HG03439 (cell line): ENCODE results near the gene MTMR12.
"Not testable (repeated sequence)": the region's sequence is repeated elsewhere in the genome, so short reads cannot be mapped to it uniquely, and the experiment has no call there.

Source experiments
- ATAC-seq: cut with Tn5 transposase; IDR thresholded peaks from one replicate; pipeline ENCODE4 v1.9.1; 2021; ENCODE audit warnings: mild to moderate bottlenecking, moderate library complexity; ENCODE audit not compliant: unreplicated experiment

Gene MTMR12

DNA sequence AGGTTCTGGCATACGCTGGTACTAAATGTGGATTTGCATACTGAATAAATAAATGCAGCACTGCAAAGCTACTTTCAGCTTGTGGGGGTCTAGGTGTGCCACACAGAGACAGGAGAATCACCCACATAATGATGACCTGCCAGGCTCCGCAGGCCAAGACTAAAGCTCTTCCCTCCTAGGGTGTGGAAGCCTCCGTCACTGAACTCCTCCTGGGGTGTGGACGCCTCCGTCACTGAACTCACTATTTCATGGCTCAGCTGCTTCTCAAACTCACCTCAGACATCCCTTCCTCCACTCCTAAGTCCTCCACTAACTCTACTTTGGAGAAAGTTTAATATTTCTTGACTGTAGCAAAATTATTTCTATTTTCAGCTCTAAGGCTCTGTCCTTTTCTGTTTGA is 73.4 kb downstream of the MTMR12 start:
- ATAC-seq: no peak

DNA sequence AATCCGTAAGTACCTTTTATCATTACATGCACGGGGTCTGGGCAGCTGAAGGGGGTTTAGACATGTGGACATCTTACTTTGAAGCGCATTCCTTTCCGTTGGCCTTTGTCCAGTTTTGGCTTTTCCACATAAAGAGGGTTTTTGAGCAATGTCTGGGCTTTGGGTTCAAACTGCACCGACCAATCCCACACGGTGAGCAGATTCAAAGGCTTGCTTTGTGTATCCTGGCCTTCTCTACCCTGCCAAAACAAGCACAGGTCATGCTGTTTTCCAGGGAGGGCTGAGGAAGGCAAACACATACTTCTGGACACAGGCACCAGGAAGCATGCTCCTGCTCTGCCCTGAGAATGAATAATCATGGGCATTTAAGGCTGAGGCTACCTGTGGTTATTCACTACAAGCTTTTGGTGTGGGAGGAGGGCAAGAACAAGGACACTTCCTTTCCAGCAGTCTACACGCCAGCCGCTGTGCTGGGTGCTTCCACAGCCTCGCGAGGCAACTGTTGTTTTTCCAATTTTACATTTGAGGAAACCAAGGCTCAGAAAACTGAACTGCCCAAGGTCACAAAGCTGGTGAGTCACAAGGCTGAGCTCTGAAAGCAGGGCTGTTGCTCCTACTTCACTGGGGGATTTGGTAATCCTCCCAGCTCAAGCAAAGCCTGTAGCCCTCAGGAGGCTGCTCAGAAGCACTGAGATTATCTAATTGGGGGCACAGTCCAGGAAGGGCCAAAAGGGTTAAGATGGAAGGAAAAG is 78.9 kb downstream of the MTMR12 start:
- no peak for ATAC-seq

DNA sequence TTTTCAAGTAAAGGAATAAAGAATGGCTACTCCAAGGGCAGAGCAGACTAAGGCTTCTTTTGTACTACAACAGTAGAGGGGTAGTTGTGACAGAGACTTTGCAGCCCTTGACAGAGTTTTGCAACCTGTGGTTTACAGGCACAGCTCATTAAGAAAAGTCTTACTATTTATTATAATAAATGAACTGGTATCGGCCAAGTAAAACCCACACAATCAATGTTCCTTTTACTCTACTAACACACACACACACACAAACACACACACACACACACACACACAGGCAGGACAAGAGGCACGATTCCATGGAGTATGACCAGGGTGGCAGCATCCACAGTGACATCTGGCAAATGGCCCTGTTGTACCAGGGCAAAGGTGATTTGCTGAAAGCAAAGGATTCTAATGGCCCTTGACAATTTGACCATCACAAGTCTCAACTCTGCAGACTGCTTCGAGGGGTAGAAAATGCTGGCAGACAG is 79.5 kb downstream of the MTMR12 start:
- ATAC-seq: no peak

DNA sequence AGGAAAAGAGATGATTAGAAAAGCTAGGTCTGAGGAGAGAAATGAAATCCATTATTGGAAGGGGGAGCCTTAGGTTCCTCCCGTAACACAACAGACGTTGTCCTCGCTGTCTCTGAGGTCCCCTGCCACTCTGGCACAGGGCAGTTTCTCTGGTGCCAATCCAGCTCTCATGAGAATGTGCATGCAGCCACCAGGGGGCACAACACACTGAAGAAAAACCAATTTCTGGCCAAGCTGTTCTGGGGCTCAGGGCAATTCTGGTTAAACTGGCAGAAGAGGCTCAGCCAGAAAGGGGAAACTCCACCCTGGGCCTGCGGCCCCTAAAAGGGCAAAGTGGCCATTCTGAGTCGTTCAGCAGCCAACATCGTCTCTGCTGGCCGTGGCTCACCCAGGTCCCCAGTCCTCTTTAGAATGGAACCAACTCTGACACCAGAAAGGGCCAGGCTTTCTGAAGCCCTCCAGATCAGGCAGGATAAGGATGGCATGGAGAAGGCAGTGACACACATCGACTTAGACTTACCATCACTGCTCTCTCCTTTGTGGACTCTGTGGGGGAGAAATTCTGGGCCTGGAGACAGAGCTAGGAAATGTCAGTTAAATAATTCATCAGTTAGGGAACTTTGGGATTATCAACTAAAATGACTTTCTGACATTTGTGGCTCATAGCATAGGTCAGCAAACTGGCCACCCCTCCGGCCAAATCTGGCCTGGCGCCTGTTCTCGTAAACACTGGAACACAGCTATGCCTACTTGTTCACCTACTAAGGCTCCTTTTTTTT is 80.1 kb downstream of the MTMR12 start:
- ATAC-seq: peak; percentile 85

DNA sequence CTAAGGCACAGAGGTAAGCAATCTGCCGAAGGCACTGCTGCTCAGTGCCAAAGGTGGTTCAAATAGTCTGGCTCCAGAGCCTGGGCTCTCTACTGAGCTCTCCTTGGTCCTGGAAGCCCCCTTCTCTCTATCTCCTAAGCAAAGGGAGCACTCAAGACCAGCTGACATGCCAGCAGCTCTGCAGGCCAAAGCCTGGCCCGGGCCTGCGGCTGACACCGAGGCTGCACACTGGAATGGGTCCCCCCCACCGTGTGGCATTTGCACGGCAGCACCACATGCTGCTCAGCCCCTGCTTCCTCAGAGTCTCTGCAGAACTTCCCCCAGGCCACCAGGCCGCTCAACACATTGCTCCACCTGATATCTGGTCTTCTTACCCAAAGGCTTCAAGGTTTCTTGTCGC is 80.8 kb downstream of the MTMR12 start:
- peak; percentile 12 for ATAC-seq

DNA sequence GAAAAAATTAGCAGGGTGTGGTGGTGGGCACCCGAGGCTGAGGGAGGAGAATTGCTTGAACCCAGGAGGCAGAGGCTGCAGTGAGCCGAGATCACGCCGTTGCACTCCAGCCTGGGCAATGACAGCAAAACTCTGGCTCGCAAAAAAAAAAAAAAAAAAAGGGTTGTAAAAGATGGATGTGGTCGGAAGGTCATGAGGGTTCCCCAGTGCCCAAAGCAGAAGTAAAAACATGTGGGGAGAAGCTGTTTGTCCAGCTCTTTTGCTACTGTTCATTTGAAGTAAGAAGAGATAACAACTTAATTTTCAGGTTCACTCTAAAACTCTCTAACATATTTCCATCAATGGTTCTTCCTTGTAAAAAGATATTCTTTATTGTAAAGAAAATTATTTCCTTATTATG is 81.5 kb downstream of the MTMR12 start:
- no peak for ATAC-seq

DNA sequence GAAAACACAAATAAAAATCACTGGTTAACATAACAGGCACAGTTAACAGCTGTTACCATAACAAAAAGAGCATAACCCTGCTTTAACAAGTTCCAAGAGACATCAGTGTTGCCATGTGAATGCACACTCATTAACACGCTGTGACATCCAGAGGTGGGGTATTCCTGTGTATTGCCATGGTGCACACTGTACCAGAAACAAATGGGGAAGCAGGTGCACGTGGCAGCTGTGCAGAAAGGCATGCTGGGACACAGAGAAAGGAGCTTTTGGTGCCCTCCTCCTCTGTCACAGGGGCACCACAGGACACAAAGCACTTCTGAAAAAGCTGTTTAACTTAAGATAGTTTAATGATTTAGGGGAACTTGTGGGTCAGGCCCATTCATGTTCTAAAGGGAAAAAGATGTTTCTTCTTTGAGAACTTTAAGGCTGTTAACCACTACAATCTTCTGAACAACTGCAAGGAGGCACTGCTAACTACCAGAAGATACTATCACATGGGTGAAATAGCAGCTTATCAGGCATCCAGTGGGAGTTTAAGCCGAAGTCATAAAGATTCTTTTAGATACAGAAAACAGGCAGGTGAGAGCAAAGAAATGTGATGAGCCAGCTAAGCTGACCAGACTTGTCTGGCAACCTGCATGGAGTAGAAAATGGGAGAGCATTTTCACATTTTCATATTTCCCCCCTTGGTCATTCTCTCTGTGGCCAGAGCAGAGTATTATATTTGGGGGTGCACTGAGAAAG is 82.2 kb downstream of the MTMR12 start:
- no peak for ATAC-seq

DNA sequence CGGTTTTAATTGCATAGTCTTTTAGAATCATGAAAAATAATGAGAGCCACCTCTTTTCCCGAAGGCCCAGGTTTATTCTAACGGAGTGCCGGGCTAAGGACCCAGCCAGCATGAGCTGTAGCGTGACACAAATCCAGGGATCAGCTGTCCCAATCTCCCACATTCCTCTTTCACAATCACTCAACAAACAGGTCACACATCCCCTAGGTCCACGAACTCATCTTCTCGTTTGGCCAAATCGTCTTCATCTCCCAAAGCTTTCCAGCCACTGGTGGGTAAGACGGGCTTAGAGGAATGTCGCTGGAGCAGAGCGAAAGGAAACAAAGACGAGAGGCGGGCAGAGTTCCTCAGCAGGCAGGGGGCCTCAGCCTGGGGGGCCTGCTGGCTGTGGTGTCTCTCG is 83.2 kb downstream of the MTMR12 start:
- ATAC-seq: no peak

DNA sequence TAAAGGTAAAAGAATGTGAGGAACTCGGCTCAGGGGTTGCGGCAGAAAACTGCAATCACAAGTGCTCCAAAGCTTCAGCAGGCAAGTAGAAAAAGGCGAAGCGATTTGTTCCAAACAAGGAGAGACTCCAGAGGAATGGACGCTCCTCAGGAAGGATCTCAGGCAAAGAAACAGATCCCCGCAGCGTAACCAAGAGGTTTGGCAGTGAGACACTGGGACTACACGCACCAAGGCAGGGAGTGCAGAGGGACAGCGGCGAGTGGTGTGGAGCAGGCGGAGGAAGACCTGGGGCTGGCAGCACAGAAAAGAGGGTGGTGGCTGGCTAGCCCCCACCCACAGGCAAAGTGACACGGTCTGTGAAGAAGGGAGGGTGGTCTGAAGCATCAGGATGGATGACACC is 83.9 kb downstream of the MTMR12 start:
- no peak for ATAC-seq

DNA sequence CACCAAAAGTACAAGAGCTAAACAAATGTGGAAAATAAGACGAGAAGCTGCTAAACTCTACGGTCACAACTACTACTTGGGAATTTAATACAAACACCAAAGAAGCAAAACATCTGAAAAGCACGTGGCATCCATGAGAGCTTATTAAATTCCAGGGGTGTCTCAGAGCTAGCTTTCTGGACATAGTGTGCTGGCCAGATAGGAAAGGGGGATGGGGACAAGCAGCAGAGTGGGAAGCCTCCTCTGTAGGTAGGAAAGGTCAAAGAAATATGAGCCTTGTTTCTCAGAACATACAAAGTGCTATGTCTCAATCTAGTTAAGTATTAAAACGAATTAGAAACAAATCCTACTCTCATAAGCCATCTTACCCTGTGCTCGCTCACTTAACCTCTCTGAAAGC is 87.3 kb downstream of the MTMR12 start:
- ATAC-seq: no peak

DNA sequence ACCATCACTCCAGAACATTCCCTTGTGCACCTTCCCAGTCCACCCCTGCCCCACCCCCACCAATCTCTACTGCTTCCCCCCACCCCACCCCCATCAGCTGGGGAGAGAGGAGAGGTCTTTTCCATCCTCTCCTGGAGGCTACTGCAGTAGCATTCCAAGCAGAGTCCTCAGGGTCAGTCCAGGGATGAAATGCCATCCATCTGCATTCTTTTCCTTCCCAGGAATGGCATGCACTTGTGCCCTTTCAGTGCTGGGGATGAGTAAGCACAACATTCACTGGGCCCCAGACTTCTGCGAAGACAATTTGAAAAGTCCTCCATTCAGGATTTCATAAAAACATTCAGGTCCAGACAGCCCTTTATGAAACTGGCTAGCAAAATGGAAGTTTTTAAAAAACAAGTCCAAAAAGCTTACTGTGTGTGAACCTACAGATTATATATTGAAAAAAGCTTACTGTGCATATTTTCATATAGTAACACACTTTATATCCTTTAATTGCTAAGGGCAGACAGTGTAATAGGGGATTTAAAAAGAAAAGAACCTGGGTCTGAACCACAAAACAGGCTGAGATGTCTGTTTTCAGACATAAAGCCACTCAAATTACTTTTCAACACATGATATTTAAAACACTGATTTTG is 88.6 kb downstream of the MTMR12 start:
- ATAC-seq: no peak

DNA sequence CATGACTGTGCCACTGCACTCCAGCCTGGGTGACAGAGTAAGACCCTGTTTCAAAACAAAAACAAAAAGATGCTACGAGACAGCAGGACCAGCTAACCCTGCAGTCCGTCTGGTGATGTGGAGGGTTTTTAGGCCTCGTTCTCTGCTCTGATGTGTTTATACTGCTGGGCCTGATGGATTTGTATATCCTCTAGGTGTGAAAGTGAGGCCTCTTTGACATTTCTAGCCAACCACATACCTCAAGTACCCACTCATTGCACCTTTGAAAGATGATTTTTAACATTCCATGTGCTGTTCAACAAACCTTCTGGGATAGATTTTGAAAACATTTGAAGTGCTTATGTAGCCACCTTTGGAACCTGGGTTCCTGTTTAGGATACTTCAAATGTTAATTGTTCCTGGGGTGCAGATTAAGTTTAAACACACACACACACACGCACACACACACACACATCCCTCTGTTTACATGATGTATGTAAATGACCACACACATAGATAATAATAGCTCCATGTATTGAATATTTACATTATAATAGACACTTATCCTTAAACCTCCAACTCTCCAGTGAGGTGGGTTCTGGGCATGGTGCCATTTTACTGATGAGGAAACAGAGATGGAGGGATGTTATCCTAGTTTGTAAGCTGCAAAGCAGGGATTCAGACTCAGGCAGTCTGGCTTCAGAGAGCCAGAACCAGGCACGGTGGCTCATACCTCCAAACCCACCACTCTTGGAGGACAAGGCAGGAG is 89.8 kb downstream of the MTMR12 start:
- ATAC-seq: no peak

DNA sequence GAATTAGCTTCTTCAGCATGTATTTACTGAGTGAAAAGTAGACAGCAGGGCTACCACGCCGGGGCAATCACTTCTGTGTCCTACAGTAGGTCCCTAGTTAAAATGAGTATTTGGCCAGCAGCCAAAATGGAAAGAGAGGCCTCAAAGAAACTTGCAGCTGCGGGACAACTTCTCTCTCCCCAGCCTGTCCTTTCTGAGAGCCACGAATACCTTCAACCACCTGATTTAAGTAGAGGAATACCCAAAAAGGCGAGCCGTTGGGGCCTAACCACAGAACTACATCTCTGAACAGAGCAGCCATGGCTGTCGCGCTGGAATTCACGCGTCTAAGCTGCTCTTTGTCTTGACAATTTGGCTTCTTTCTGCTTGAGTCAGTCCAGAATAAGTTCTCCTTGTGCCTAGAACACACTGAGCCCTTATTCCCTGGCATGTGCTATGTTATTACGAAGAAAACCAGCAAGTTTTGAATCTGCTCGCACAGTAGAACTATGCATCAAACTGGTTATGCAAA is 94.8 kb downstream of the MTMR12 start:
- no peak for ATAC-seq

DNA sequence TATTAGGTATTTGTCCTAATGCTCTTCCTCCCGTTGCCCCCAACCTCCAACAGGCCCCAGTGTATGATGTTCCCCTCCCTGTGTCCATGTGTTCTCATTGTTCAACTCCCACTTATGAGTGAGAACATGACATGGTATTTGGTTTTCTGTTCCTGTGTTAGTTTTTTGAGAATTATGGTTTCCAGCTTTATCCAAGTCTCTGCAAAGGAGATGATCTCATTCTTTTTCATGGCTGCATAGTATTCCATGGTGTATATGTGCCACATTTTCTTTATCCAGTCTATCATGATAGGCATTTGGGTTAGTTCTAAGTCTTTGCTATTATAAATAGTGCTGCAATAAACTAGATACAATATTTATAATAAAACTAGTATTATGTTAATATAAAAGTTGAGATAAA is 98.4 kb downstream of the MTMR12 start:
- not testable (repeated sequence) for ATAC-seq

DNA sequence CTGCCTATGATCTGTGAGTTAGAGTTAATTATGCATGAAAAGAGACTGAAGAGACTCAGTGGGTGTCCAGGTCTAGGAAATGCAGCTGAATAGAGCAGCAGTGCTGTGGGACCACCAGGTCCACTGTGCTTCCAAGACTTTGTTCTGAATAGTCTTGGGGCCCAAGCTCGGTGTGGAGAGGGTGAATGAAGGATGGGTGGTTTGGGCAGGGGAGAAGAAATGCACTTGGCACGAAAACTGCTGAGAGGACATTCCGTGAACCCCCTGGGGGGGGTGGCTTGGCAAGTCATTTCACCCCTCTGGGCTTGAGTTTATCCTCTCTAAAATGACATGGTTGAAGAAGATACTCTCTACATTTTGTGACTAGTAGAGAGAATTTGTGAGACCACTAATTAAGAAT is 102.6 kb downstream of the MTMR12 start:
- no peak for ATAC-seq

DNA sequence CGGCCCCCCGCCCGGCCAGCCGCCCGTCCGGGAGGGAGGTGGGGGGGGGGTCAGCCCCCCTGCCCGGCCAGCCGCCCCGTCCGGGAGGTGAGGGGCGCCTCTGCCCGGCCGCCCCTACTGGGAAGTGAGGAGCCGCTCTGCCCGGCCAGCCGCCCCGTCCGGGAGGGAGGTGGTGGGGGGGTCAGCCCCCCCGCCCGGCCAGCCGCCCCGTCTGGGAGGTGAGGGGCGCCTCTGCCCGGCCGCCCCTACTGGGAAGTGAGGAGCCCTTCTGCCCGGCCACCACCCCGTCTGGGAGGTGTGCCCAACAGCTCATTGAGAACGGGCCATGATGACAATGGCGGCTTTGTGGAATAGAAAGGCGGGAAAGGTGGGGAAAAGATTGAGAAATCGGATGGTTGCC is 103.9 kb downstream of the MTMR12 start:
- not testable (repeated sequence) for ATAC-seq

DNA sequence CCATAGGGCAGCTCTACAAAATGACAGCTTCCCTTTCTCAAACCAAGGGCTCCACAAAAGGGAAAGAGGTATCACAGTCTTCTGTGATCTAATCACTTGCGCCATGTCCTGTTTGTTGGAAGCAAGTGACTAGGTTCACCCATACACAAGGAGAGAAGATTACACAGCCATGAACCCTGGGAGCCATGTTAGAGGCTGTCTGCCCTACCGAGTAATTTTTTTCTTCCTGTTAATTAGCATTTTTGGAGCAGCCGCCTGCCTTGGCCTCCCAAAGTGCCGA is 105.4 kb downstream of the MTMR12 start:
- no peak for ATAC-seq

DNA sequence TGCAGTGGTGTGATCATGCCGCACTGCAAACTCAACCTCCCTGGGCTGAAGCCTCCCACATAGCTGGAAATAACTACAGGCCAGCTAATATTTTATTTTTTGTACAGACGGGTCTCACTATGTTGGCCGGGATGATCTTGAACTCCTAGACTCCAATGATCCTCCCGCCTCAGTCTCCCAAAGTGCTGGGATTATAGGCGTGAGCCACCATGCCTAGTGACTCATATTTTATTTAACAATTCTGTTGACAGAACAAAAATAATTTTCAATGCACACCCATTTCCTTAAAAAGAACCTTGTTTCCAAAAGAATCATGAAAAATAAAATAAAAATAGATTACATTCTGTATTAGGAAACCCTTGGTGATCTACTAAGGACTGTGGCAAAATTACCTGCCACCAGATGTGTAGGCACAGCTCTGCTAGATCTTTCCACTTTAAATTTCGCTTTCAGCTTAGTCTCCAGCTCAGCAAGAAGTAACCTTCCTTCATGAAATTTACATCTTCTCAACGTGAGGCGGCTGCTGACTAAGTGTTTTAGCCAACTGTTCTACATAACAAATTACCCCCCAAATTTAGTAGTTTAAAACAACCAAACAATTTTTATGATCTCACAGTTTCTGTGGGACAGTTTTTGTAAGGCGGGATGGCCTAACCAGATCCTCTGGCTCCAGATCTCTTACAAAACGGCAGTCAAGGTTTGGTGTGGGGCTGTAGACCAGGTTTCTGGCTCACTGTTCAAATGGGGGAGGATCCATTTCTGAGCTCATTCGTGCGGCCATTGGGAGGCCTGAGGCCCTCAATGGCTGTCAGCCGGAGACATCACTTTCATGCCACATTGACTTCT is 106.0 kb downstream of the MTMR12 start:
- peak; percentile 58 for ATAC-seq

DNA sequence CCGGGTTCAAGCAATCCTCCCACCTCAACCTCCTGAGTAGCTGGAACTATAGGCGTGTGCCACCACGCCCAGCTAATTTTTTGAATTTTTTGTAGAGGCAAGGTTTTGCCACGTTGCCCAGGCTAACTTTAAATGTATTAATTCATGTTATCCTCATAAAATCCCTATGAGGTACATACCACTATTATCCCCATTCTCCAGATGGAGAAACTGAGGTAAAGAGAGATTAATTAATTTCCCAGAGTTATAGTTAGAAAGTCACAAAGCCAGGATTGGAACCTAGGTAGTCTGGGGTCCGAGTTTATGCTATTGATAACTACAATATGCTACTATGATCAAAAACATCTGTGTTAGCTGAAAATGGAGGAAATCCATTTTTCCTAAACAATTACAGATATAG is 106.7 kb downstream of the MTMR12 start:
- no peak for ATAC-seq

DNA sequence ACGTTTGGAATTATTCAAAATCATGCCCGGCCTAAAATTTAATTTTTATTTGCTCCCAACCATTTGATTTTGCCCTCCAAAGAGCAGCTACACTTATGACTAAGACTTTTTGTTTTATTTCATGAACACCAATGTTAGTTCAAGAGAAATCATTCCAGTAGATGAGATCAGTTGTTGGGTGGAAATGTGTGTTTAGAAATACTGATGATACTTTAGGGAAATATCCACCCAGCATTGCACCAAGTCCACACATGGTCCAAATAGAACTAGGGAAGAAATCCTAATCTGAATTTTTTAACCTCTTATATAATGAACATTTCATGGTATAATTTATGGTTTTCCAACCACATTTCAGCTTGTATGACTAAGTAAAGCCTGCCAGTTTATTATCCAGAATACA is 110.3 kb downstream of the MTMR12 start:
- no peak for ATAC-seq
